ENCODE results near the gene APBA3.

APBA3 gene

GRCh38 chr19:3771000-3771905 is 9.8 kb upstream of the APBA3 start:
- no peak for TF ChIP-seq CTCF (conservative IDR thresholded peaks at IDR 0.05; ENCODE audit: control insufficient read depth, insufficient read depth, low read depth, low read length)
- no peak for DNase-seq (ENCODE audit: low read depth)

GRCh38 chr19:3770136-3770999 is 8.9 kb upstream of the APBA3 start:
- DNase-seq (ENCODE audit: low read depth), result no peak
- no peak for TF ChIP-seq CTCF (conservative IDR thresholded peaks at IDR 0.05; ENCODE audit: control insufficient read depth, insufficient read depth, low read depth, low read length)
- H3K4me3 ChIP-seq (ENCODE audit: control insufficient read depth, low read depth, low read length), result no peak overlapping the region

More at GRCh38 chr19:3771000-3771905, 9.8 kb upstream of the APBA3 start:
- no peak overlapping the region for H3K4me3 ChIP-seq (ENCODE audit: control insufficient read depth, low read depth, low read length)

- no peak for TF ChIP-seq CTCF (conservative IDR thresholded peaks at IDR 0.05; ENCODE audit: control insufficient read depth, insufficient read depth, low read depth, low read length)
- no peak overlapping the region for H3K4me3 ChIP-seq (ENCODE audit: control insufficient read depth, low read depth, low read length)
- no peak for DNase-seq (ENCODE audit: low read depth)
These were observed 8.0 kb upstream of the APBA3 start for GRCh38 chr19:3769494-3769893.

GRCh38 chr19:3768748-3769099 is 7.2 kb upstream of the APBA3 start:
- TF ChIP-seq CTCF (conservative IDR thresholded peaks at IDR 0.05; ENCODE audit: control insufficient read depth, insufficient read depth, low read depth, low read length), result no peak
- no peak overlapping the region for H3K4me3 ChIP-seq (ENCODE audit: control insufficient read depth, low read depth, low read length)
- DNase-seq (ENCODE audit: low read depth), result no peak

- no peak for TF ChIP-seq CTCF (conservative IDR thresholded peaks at IDR 0.05; ENCODE audit: control insufficient read depth, insufficient read depth, low read depth, low read length)
- no peak overlapping the region for H3K4me3 ChIP-seq (ENCODE audit: control insufficient read depth, low read depth, low read length)
- DNase-seq (ENCODE audit: low read depth), result no peak
These were observed 6.7 kb upstream of the APBA3 start for GRCh38 chr19:3768015-3768747.

- no peak for TF ChIP-seq CTCF (conservative IDR thresholded peaks at IDR 0.05; ENCODE audit: control insufficient read depth, insufficient read depth, low read depth, low read length)
- DNase-seq (ENCODE audit: low read depth), result no peak
- no peak overlapping the region for H3K4me3 ChIP-seq (ENCODE audit: control insufficient read depth, low read depth, low read length)
These were observed 5.6 kb upstream of the APBA3 start for GRCh38 chr19:3767050-3767449.
